Stomach smooth muscle (tissue), 2 donors: ENCODE results near the gene ZNF124.
"Not testable (repeated sequence)": the region's sequence is repeated elsewhere in the genome, so short reads cannot be mapped to it uniquely, and the experiment has no call there.

ENCODE experiments used
- H3K27ac ChIP-seq: one replicate; pipeline ENCODE4 v1.7.0; 2013; ENCODE audit warnings: mild to moderate bottlenecking, low read length, inconsistent platforms
- H3K27me3 ChIP-seq, 2 donors: one replicate each; pipeline ENCODE4 v1.7.0; 2013; ENCODE audit warnings: low read length in 2 of 2; ENCODE audit not compliant: insufficient read depth in 2 of 2, control insufficient read depth in 1 of 2
- H3K36me3 ChIP-seq, 2 donors: one replicate each; pipeline ENCODE4 v1.7.0; 2013; ENCODE audit warnings: low read length in 2 of 2; ENCODE audit not compliant: control insufficient read depth in 2 of 2, insufficient read depth in 2 of 2
- H3K4me1 ChIP-seq: one replicate; pipeline ENCODE4 v1.7.0; 2013; ENCODE audit warnings: low read length; ENCODE audit not compliant: control insufficient read depth, insufficient read depth
- H3K4me3 ChIP-seq, 2 donors: one replicate each; pipeline ENCODE4 v1.7.0; 2013; ENCODE audit warnings: low read length in 2 of 2
- H3K9ac ChIP-seq, 2 donors: one replicate each; pipeline ENCODE4 v1.7.0; 2013; ENCODE audit warnings: low read length in 2 of 2, mild to moderate bottlenecking in 1 of 2
- H3K9me3 ChIP-seq, 2 donors: one replicate each; pipeline ENCODE4 v1.7.0; 2013; ENCODE audit warnings: low read length in 2 of 2; ENCODE audit not compliant: control insufficient read depth in 2 of 2
- donor health status: healthy.
- donor health status: Pancreatic carcinoma.

Gene ZNF124

GRCh38 chr1:247171875-247172563 is at the start of gene ZNF124:
TSS of gene ZNF124 (minus strand) at chr1:247172020. CDS start at chr1:247171877, 143 bp downstream.
- not testable (repeated sequence) for H3K27ac ChIP-seq, H3K4me1 ChIP-seq, H3K27me3 ChIP-seq, H3K9me3 ChIP-seq, H3K36me3 ChIP-seq, H3K9ac ChIP-seq, H3K4me3 ChIP-seq

- not testable (repeated sequence) for H3K4me1 ChIP-seq
Observed at GRCh38 chr1:247220280-247220679, 48.5 kb upstream of the ZNF124 start.

GRCh38 chr1:247218121-247218651 is 46.4 kb upstream of the ZNF124 start:
- H3K36me3 ChIP-seq = no peaks in the 10 kb centered on the region
- no peaks in the 10 kb centered on the region for H3K9me3 ChIP-seq
- no peaks in the 10 kb centered on the region for H3K27me3 ChIP-seq
- no peak overlapping the region for H3K9ac ChIP-seq
- H3K4me1 ChIP-seq = no peaks in the 10 kb centered on the region
- no peak overlapping the region for H3K27ac ChIP-seq
- no peak overlapping the region for H3K4me3 ChIP-seq

More at GRCh38 chr1:247220280-247220679, 48.5 kb upstream of the ZNF124 start:
- not testable (repeated sequence) for H3K27me3 ChIP-seq, H3K36me3 ChIP-seq, H3K4me3 ChIP-seq, H3K27ac ChIP-seq, H3K9me3 ChIP-seq, H3K9ac ChIP-seq

- no peaks in the 10 kb centered on the region for H3K4me1 ChIP-seq
- no peaks in the 10 kb centered on the region for H3K36me3 ChIP-seq
- H3K27me3 ChIP-seq = no peaks in the 10 kb centered on the region
- H3K4me3 ChIP-seq = no peak overlapping the region
- H3K27ac ChIP-seq = no peak overlapping the region
- H3K9me3 ChIP-seq = no peaks in the 10 kb centered on the region
- no peak overlapping the region for H3K9ac ChIP-seq
Observed at GRCh38 chr1:247216261-247216660, 44.4 kb upstream of the ZNF124 start.

GRCh38 chr1:247212627-247213617 is 41.1 kb upstream of the ZNF124 start:
- H3K4me3 ChIP-seq = no peak overlapping the region
- no peaks in the 10 kb centered on the region for H3K36me3 ChIP-seq
- no peak overlapping the region for H3K9ac ChIP-seq
- H3K9me3 ChIP-seq = no peaks in the 10 kb centered on the region
- no peak overlapping the region for H3K27ac ChIP-seq
- H3K4me1 ChIP-seq = peaks cover 13% of the 10 kb centered on the region
- H3K27me3 ChIP-seq = no peaks in the 10 kb centered on the region

GRCh38 chr1:247212012-247212411 is 40.2 kb upstream of the ZNF124 start:
- Histone ChIP-seq H3K27me3 (no peaks in the 10 kb centered on the region), H3K27ac (no peak overlapping the region), H3K4me3 (no peak overlapping the region), H3K36me3 (no peaks in the 10 kb centered on the region), H3K9me3 (no peaks in the 10 kb centered on the region), H3K4me1 (peaks cover 13% of the 10 kb centered on the region), H3K9ac (no peak overlapping the region)

GRCh38 chr1:247211339-247211738 is 39.5 kb upstream of the ZNF124 start:
- Histone ChIP-seq H3K27me3 (no peaks in the 10 kb centered on the region), H3K9ac (no peak overlapping the region), H3K9me3 (no peaks in the 10 kb centered on the region), H3K27ac (no peak overlapping the region), H3K36me3 (no peaks in the 10 kb centered on the region), H3K4me3 (no peak overlapping the region), H3K4me1 (peaks cover 13% of the 10 kb centered on the region)

- peaks cover 13% of the 10 kb centered on the region for H3K4me1 ChIP-seq
Observed at GRCh38 chr1:247210376-247211117, 38.7 kb upstream of the ZNF124 start.

GRCh38 chr1:247210062-247210375 is 38.2 kb upstream of the ZNF124 start:
- Histone ChIP-seq H3K4me1 (peaks cover 13% of the 10 kb centered on the region), H3K9ac (peak overlapping the region; percentile 86 to 89), H3K27ac (peak overlapping the region; percentile 53), H3K27me3 (no peaks in the 10 kb centered on the region), H3K36me3 (no peaks in the 10 kb centered on the region), H3K4me3 (peak overlapping the region; percentile 77 to 95), H3K9me3 (no peaks in the 10 kb centered on the region)

More at GRCh38 chr1:247210376-247211117, 38.7 kb upstream of the ZNF124 start:
- Histone ChIP-seq H3K27me3 (no peaks in the 10 kb centered on the region), H3K36me3 (no peaks in the 10 kb centered on the region), H3K9me3 (no peaks in the 10 kb centered on the region), H3K4me3 (peak overlapping the region; percentile 77 to 95), H3K27ac (peak overlapping the region; percentile 53), H3K9ac (peak overlapping the region; percentile 86 to 89)

GRCh38 chr1:247209396-247209795 is 37.6 kb upstream of the ZNF124 start:
- Histone ChIP-seq H3K4me3 (peak overlapping the region; percentile 77 to 95), H3K27me3 (no peaks in the 10 kb centered on the region), H3K9me3 (no peaks in the 10 kb centered on the region), H3K4me1 (peaks cover 13% of the 10 kb centered on the region), H3K9ac (peak overlapping the region; percentile 42 to 86), H3K36me3 (no peaks in the 10 kb centered on the region), H3K27ac (no peak overlapping the region)
